Left ventricle myocardium inferior (tissue), 1 donor: ENCODE measurements around the gene RIPOR3. TPM values are rescaled to one million over a fixed set of nuclear protein-coding genes. Genes with fewer than 3 reads are reported as not detected.
A peak's percentile ranks its signal among the peaks of the same experiment; 100 is the strongest.

Source experiments
- DNase-seq: peaks from one replicate; pipeline ENCODE4 v3.0.0-alpha.2; 2020
- H3K27ac ChIP-seq: fragments of 200-600 bp; replicated peaks from 2 replicates; pipeline ENCODE4 v1.8.0; 2021
- H3K27me3 ChIP-seq: fragments of 200-600 bp; 2 replicates; pipeline ENCODE4 v1.8.0; 2021; ENCODE audit warnings: low read depth
- H3K36me3 ChIP-seq: fragments of 200-600 bp; 2 replicates; pipeline ENCODE4 v1.8.0; 2021
- H3K4me1 ChIP-seq: fragments of 200-600 bp; 2 replicates; pipeline ENCODE4 v1.8.0; 2021
- H3K4me3 ChIP-seq: fragments of 200-600 bp; 2 replicates; pipeline ENCODE4 v1.8.0; 2021; ENCODE audit warnings: mild to moderate bottlenecking, moderate library complexity
- H3K9me3 ChIP-seq: fragments of 200-600 bp; replicated peaks from 2 replicates; pipeline ENCODE4 v1.8.0; 2021
- intact Hi-C: fragments of 100-400 bp; cut with micrococcal nuclease; formaldehyde crosslinking; loops from one replicate; pipeline ENCODE4 v1.11.0; 2022
- total RNA-seq: library from RNA; stranded (reverse); fragmentation: NEBNext Ultra II Directional; extraction: Animal tissue kit (Norgen Biotek cat#: 25700); gene quantifications from one replicate; pipeline ENCODE4 v1.2.1, GENCODE V29; 2021
- TF ChIP-seq, protein P1 (sequence below): fragments of 200-600 bp; IDR thresholded peaks from 2 replicates; pipeline ENCODE4 v1.8.0; 2021; ENCODE audit warnings: antibody characterized with exemption, mild to moderate bottlenecking, borderline replicate concordance
- donor health status: DM: no; HTN: yes; CAD: no; lungs with severe emphysema.

RIPOR3 gene
- total RNA-seq, 1 donor from 2014 or later, result 6.5 TPM

GRCh38 chr20:50595433-50595895, 95.9 kb downstream of the RIPOR3 start:
- H3K27ac ChIP-seq, result no peak overlapping the region
- TF ChIP-seq, protein P1, sequence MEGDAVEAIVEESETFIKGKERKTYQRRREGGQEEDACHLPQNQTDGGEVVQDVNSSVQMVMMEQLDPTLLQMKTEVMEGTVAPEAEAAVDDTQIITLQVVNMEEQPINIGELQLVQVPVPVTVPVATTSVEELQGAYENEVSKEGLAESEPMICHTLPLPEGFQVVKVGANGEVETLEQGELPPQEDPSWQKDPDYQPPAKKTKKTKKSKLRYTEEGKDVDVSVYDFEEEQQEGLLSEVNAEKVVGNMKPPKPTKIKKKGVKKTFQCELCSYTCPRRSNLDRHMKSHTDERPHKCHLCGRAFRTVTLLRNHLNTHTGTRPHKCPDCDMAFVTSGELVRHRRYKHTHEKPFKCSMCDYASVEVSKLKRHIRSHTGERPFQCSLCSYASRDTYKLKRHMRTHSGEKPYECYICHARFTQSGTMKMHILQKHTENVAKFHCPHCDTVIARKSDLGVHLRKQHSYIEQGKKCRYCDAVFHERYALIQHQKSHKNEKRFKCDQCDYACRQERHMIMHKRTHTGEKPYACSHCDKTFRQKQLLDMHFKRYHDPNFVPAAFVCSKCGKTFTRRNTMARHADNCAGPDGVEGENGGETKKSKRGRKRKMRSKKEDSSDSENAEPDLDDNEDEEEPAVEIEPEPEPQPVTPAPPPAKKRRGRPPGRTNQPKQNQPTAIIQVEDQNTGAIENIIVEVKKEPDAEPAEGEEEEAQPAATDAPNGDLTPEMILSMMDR, result no peak
- peaks cover 42% of the 10 kb centered on the region for H3K4me1 ChIP-seq
- intact Hi-C loops, result no loop called here
- no peak overlapping the region for H3K4me3 ChIP-seq
- no peak for DNase-seq
- peaks cover 8% of the 10 kb centered on the region for H3K36me3 ChIP-seq
- H3K9me3 ChIP-seq, result no peaks in the 10 kb centered on the region
- peaks cover 40% of the 10 kb centered on the region for H3K27me3 ChIP-seq

DNA sequence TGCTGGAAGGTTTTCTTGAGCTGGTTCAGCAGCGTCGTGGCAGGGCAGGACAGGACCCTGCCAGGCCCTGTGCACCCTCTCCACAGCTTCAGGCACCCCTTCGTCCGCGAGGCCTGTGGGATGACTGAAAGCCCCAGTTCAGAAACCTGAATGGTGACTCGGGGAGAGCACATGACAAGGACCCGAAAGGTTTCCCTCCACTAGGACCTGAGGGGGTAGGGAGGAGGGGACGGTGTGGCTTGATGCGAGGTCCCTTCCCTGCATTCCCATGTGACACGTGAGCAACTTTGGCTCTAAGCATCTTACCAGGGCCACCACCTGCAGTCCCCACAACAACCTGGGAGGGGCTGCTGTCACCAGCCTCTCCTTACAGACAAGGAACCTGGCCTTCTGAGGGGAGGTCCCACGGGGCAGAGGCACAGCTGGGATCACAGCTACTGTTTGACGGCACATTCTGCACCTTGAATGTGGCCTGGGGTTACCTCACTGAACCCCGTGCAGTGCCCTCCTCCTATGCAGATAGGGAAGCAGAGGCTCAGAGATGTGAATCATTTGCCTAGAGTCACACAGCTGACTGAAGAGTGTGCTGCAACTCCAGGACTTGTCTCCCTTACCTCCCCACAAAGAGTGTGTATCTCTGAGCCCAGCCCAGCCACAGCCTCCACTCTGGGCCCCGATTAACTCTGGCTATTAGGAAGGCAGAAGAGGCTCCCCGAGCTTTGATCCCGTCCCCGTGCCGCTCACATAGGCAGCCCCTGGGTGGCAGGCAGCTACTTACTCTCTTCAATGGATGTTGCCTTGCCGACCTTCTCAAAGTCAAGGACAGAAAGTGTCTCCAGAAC, 96.5 kb downstream of the RIPOR3 start:
- no peak for DNase-seq
- TF ChIP-seq, protein P1, result no peak
- Histone ChIP-seq H3K4me1 (peaks cover 42% of the 10 kb centered on the region), H3K27ac (no peak overlapping the region), H3K4me3 (no peak overlapping the region), H3K9me3 (no peaks in the 10 kb centered on the region), H3K27me3 (peaks cover 33% of the 10 kb centered on the region), H3K36me3 (peaks cover 13% of the 10 kb centered on the region)
- intact Hi-C loops, result no loop called here

- TF ChIP-seq, protein P1, result no peak
- Histone ChIP-seq H3K4me3 (no peak overlapping the region), H3K9me3 (no peaks in the 10 kb centered on the region), H3K36me3 (peaks cover 18% of the 10 kb centered on the region), H3K27ac (no peak overlapping the region), H3K27me3 (peaks cover 28% of the 10 kb centered on the region), H3K4me1 (peaks cover 42% of the 10 kb centered on the region)
- DNase-seq, result no peak
- intact Hi-C loops, result no loop called here
Measured at GRCh38 chr20:50594231-50594590, 97.1 kb downstream of the RIPOR3 start.

GRCh38 chr20:50593005-50593335, 98.4 kb downstream of the RIPOR3 start:
- intact Hi-C loops, result no loop called here
- Histone ChIP-seq H3K4me1 (peaks cover 43% of the 10 kb centered on the region), H3K36me3 (peaks cover 25% of the 10 kb centered on the region), H3K4me3 (no peak overlapping the region), H3K27ac (peak overlapping the region; percentile 64), H3K27me3 (peaks cover 16% of the 10 kb centered on the region), H3K9me3 (no peaks in the 10 kb centered on the region)
- no peak for DNase-seq
- TF ChIP-seq, protein P1, result no peak

DNA sequence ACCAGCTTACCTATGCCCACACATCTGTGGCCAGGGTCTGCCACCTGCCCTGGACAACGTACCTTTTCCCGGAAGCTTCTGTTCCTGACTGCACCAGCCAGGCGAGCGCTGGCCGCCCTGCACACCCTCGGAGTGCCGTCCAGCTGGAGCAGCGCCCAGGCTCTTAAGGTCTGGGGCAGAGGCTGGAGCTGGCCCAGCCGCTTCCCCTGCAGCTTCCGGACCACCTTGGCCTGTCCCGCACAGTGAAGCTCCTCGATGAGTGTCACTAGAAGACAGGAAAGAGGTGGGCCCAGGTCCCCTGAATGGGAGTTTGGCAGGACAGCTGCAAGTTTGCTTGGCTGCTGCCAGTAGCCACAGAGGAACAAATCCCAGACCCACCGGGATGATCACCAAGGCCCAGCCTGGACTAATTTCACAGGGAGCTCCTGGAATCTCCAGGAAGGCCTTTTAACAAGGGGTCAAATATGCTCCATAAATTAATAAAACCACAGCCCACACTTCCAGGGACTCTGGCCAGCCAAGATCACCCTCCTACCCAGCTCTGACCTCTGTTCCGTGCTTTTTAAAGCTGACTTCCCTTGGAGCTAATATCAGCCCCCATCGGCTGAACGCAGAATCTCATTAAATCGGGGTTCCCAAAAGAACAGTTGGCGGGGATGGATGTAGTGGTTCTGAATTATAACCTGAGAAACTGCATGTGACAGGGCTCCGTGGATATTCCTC, 98.9 kb downstream of the RIPOR3 start:
- TF ChIP-seq, protein P1, result no peak

More for the DNA sequence above, 98.9 kb downstream of the RIPOR3 start:
- peak overlapping the region; percentile 64 for H3K27ac ChIP-seq
- DNase-seq, result peak; percentile 73
- H3K4me3 ChIP-seq, result no peak overlapping the region
- peaks cover 47% of the 10 kb centered on the region for H3K4me1 ChIP-seq
- intact Hi-C loops, result no loop called here
- H3K9me3 ChIP-seq, result no peaks in the 10 kb centered on the region
- peaks cover 30% of the 10 kb centered on the region for H3K36me3 ChIP-seq
- H3K27me3 ChIP-seq, result peaks cover 11% of the 10 kb centered on the region
